AG08395 (cell line): ENCODE data around the gene TDG.
"Not testable (repeated sequence)": the region's sequence is repeated elsewhere in the genome, so short reads cannot be mapped to it uniquely, and the experiment has no call there.

Experiments
- DNase-seq: peaks from one replicate; pipeline ENCODE4 v3.0.0; 2012; ENCODE audit warnings: mixed read lengths, low spot score

Gene TDG

DNA sequence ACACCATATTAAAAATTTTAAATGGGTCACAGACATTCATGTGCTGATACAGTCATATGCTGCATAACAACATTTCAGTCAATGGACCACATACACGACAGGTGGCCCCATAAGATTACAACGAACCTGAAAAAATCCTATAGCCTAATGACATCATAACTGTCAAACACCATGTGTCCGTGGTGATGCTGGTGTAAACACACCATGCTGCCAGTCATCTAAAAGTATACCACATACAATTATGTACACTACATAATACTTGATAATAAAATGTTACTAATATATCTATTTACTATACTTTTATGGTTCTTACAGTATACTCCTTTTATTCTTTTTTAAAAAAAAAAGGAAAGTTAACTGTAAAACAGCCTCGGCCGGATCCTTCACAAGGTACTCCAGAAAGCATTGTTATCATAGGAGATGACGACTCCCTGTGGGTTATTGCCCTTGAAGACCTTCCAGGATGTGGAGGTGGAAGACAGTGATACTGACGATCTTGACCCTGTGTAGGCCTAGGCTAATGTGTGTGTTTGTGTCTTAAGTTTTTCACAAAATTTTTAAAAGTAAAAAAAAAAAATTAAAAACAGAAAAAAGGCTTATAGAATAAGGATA, 5.0 kb upstream of the TDG start:
- DNase-seq = no peak

DNA sequence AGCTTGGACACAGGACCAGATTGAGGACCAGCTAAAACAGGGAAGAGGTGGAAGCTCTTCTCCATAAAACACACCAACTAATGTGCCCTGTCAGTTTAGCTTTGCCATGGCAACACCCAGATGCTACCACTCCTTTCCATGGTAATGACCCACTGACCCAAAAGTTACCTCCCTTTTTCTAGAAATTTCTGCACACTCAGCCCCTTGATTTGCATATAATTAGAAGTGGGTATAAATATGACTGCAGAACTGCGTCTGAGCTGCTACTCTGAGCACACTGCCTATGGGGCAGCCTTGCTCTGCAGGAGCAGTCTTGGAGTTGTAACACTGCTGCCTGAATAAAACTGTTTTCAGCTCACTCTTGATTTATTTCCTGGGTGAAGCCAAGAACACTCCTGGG, 3.2 kb upstream of the TDG start:
- DNase-seq = no peak

DNA sequence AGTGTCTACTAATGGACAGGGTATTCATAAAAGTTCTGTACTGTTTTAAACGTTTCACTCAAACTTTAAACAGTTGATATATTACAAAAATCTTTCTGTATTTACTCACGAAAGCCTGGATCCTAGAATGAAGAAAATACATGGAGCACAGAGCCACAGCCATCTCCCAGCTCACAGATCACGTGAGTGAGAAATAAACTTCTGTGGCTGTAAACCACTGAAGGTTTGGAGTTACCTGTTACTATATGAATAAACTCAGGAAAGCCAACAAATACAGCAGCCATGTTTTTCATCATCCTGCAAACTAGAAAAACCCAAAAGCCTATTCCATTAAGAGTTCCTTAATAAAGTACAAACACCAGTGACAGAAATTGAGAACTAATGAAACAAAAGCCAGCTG, 867 bp upstream of the TDG start:
- DNase-seq = no peak

DNA sequence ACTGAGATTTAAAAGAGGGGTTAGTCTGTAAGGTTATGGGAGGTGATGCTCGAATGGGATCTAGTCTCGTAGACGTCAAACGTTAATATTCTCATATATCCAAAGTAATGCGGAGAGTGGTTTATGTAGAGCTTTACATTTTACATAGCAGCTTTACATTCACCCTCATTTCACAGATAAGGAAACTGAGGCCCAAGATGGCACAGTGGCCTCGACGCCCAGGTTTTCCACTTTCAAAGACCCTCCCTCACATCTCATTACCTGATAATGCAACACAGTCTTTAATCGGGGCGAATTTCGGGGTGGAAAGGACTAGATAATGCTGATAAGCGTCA, 450 bp upstream of the TDG start:
- no peak for DNase-seq

DNA sequence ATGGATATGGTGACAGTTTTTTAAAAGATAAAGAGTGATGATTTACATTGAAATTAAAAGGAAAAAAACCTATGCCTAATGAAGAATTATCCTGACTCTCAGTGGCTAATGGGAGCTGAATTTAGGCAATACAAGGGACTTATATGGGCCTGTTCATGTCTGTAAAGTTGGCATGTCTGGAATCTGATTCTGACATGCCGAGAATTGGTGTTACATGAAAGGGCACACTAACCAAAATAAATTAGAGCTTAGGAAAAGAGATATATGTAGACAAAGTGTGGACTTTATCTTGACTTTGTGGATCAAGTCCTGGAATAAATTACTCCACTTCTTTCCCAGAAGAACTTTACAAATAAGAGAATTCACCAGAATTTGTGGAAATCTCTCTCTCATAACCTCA, 1.1 kb downstream of the TDG start:
- DNase-seq = no peak

DNA sequence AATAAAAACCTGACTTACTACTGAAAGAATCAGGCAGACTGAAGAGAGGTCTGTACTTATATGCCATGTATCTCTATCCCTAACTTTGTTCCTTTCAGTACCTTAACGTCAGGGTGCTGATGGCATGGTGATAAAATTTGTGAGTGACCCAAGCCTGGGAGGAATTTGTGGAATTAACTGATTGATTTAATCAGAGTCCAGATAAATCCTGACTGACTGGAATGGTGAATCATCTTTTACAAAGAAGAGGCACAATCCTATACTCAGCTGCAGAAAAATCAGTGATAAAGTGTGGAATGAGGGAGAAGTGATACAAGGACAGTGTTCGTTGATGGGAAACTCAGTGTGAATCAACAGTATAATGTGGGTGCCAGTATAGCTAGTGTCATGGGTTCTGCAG, 3.7 kb downstream of the TDG start:
- DNase-seq = peak; percentile 19

DNA sequence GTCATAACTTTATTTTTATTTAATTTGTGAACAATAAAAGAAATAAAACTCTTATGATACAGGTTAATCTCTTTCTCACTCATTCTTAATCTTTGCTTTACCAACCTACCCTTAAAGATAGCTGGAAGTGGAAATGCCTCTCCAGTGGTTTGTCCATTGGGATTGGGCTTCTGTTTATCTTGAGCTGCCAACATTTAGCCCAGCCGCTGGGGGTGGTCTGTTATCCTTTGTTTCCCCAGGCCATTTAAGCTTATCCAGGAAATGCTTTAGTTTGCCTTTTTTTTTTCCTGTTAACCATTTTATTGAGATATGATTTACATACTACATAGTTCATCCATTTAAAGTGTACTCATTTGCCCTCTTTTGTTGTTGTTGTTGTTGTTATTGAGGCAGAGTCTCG, 8.2 kb downstream of the TDG start:
- DNase-seq = no peak

DNA sequence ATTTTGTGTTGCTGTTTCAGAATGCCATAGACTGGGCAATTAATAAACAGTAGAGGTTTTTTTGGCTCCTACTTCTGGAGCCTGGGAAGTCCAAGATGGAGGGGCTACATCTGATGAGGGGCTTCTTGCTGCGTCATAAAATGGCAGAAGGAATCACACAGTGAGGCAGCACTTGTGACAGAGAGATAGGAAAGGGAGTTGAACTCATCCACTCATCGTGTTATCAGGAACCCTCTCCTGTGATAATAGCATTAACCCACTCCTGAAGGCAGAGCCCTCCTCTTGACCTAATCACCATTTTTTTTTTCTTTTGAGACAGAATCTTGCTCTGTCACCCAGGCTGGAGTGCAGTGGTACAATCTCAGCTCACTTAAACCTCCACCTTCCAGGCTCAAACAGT, 9.7 kb downstream of the TDG start:
- no peak for DNase-seq

DNA sequence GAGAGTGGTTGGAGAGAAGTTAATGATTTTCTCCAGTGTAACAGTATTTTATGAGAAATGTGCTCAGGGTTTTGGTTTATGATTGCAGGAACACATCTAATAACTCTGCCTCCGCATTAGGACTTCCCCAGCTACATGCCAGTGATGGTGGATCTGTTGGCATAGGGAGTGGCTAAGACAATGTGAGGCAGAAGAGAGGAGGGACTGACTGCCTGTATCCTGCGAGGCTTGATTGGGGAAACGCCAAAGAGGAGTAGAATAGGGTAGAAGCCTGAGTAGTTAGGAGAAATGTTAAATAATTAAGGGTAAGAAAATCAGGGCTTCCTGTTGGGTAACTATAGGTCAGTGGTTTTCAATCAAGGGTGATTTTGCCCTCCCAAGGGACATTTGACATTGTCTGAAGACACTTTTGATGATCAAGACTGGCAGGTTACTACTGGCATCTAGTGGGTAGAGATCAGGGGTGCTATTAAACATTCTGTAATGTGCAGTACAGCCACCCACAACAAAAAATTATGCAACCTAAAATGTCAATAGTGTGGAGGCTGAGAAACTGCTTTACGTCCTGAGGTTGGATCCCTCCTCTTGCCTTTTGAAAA, 12.8 kb downstream of the TDG start:
- DNase-seq = no peak

DNA sequence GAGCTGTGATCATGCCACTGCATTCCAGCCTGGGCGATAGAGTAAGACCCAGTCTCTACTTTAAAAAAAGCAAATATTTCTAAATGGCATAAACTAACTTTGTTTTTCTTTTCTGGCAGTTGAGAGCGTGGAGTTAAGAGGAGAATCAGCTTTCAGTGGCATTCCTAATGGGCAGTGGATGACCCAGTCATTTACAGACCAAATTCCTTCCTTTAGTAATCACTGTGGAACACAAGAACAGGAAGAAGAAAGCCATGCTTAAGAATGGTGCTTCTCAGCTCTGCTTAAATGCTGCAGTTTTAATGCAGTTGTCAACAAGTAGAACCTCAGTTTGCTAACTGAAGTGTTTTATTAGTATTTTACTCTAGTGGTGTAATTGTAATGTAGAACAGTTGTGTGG, 21.2 kb downstream of the TDG start:
- DNase-seq = peak; percentile 45

DNA sequence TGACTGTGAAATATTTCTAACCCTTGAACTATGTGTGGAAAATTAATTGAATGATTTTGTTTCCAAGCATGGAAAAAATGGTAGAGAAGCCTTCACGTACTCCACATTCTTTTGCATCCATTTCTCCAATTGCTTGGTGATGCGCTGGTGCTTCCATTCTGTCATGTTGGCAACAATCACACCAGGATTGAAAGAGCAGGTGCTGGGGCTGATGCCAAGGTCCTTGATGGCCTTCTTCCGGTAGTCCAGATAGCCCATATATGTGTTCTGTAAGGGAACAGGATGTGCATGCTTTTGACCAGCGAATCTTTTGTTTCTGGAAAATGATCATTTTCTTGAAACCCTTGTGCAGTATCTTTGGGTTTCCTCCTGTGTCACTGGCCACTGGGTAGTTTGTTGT, 28.6 kb downstream of the TDG start:
- DNase-seq = no peak

DNA sequence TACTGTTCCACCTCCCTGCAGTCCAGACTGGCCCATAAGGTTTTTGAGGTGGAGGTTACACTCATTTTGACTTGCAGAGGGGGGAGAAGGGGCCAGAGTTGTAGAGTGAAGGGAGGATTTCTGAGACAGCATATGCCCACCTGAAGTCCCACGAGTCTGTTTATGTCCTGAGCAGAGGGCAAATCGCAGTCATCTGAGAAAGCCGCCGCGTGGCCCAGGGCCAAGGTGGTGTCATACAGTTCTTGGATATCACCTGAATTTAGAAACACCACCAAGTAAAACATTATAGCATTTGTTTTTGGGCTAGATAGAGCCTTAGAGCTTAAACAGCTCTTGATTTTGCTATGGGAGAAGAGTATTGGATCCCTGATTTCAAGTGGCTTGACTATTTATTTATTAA, 30.9 kb downstream of the TDG start:
- no peak for DNase-seq

DNA sequence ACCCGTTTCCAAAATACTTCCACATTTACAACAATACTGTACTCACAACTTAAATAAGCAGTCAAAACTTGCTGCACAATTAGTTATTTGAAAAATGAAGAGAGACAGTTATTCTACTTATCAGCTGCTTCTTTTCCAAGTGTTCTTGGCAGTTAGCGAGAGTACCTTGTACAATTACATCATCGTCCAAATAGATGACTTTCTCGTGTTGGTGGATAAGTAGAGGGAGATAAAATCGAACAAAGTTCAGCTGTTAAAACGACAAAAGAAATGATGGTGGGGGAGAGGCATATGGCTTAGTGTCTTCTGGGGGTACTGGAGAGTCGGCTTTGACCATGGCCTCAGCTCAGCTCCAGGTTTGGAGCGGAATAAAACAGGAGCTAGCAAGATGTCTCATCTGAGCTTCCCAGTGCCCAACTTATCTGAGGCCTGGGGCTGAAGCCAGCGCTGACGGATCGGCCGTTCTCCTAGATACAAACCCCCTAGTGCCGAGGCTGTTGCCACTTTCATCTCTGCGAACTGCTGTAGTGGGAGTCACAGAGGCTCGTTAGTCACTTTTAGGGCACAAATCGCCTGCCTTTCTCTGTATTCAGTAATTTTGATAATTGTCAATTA, 31.7 kb downstream of the TDG start:
- DNase-seq = no peak

DNA sequence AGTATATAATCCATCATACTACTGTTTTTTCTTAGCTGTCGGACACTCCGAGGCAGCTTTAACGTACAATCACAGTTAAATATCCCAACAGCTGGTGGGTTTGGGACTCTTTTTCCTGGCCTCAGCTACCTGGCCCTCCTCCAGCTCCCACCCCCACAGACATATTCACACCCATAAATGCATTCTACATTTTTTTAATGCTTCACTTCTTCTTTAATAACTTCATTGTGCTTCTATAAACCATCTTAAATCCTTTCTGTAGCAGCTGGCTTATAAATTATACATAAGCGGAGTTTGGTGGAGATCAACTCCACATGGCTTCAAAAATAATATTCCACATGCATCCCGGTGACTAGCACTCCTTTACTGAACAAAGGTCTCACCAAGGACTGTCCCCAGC, 33.3 kb downstream of the TDG start:
- no peak for DNase-seq

DNA sequence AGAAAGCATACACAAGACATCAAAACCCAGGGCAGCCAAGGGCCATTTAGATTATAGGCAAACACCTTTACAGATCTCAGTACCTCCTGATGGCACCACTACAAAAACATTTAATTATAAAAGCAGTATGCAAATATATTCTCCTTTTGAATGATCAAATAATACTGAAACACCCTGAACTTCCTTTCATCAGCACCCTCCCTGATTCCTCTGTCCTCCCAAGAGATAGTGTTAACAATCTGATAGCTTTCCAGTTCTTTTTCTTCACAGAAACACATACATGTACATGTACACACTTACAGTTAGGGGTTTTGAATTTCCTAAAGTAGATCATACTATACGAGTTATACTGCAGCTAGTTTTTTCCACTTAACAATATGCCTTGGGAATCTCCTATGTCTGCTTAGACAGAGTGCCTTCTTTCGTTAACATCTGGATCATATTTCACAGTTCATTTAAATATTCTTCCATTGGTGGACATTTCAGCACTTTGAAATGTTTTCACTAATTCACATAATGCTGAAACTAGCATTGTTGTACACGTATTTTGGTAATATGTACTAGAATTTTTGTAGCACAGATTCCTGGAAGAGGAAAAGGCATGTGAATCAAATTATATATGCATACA, 35.2 kb downstream of the TDG start:
- DNase-seq = no peak

DNA sequence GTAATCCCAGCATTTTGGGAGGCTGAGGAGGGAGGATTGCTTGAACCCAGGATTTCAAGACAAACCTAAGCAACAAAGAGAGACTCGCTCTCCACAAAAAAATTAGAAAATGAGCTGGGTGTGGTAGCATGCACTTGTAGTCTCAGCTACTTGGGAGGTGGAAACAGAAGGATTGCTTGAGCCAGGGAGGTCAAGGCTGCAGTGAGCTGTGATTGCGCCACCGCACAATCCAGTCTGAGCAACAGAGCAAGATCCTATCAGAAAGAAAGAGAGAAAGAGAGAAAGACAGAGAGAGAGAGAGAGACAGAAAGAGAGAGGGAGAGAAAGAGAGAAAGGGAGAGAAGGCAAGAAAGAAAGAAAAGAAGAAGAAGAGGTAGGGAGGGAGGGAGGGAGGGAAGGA, 37.0 kb downstream of the TDG start:
- no peak for DNase-seq

DNA sequence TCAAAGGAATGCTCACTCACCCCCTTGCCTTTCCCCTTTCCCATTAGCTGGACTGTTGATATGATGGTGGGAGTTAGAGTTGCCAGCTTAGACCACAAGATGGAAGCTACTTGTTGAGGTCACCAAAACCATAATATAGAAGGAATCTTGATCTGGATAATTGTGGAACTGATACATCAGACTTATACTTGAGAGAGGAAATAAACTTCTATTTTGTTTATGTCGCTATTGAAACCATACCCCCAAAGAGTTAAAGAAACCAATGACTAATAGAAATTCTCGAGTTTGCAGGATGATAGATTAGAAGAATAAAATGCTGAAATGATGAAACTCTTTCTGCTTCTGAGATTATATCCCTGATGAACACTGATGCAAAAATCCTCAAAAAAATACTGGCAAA, 37.9 kb downstream of the TDG start:
- DNase-seq = no peak

DNA sequence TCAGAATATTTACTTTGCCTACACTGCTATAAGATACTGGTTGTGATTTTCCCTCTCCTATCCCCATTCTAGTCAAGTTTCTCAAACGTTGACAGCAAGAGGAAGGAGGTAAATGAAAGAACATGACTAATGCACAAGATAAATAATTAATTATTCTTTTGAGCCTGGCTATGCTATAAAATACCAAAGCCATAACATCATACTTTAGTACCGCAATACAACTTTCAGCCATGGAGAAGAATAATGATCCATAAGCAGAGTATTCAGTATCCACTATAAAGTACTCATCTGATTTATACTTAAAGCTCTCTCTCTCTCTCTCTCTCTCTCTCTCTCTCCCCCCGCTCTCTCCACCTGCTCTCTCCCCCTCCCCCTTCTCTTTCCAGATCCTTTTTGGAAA, 41.3 kb downstream of the TDG start:
- peak; percentile 52 for DNase-seq

DNA sequence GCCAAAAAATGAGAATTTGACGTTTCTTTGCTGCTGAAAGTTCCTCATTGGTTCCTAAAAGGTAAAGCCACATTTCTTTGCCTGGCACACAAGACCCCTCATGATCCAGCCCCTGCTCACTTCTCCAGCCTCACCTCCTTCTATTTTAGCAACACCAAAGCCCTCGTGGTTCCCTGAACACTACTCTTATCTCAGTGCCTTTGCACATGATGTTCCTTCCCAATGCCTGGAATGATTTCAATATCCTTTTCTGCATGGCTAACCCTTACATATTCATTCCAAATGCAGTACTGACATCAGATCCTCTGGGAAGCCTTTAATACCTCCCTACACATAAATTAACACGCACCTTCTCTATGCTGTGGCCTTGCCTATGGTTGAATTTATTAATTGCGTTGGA, 44.4 kb downstream of the TDG start:
- no peak for DNase-seq

DNA sequence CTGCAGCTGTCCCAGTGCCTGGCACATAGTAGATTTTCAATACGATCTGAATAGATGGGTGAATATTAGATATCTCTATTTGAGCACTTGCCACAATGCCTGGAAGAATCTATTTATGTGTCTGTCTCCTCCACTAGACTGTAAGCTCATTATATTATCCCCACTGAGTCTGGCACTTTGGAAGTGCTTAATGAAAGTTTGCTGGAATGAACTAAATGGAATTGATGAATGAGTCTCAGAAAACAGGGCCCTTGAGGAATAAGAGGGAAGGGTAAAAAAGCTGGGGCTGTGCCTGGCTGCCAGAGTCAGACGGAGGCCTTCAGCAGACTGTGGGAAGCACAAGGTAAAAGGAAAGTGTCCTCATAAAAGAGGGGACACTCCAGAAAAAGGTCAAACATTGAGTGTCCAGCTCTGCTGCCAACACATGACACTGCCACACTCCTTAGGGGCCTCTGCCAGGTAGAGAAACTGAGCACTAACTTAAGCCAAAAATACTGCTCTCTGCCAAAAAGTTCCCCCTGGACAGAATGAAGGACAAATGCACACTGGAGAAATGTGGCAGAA, 45.0 kb downstream of the TDG start:
- no peak for DNase-seq

DNA sequence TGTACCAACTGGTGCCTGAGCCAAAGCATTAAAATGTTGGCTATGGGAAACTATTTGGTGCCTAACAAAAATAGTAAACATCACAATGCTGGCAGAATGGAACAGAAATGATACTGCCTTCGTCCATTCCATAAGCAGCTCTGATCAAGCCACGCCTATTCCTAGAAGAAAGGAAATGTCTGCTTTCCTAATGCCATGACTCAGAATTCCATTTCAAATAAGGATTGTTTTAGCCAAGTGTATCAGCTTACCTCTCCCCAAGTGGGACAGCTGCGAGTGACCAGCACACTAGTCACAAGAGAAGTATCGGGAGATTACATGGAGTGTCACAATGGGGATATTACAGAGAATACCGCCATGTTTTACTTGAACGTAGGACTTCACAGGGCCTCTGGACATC, 45.6 kb downstream of the TDG start:
- peak; percentile 69 for DNase-seq

DNA sequence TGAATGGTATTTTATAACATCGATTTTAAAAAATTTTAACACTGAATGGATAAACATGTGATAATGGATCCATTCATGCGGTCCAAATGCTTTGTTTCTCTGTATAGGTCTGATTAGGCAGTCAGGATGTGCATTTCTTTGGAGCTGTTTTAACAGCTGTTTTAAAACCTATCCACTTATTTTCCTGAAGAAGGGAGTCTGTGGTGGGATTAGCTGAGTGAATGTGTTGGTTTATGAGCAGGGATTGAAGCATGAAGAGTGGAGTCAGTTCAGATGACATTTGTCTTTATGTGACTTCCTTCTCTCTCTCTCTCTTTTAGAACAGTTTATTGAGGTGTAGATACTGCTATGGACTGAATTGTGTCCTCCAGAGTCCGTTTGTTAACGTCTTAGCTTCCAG, 46.7 kb downstream of the TDG start:
- no peak for DNase-seq

DNA sequence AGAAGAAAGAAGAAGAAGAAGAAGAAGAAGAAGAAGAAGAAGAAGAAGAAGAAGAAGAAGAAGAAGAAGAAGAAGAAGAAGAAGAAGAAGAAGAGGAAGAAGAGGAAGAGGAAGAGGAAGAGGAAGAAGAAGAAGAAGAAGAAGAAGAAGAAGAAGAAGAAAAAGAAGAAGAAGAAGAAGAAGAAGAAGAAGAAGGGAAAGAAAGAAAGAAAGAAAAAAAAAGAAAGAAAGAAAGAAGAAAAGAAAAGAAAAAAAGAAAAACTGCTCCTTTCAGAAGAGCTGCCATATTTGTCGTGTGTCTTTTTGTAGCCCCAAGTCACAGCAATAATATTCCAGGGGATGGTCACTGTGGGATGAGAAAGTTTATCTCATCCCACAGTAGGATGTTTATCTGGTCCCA, 56.2 kb downstream of the TDG start:
- not testable (repeated sequence) for DNase-seq
